K562 (cell line): ENCODE data around the gene IP6K1. TPM values are rescaled to one million over a fixed set of nuclear protein-coding genes. Genes with fewer than 3 reads are reported as not detected.

ENCODE experiments used
- ATAC-seq: fragments of 200-7000 bp; cut with Tn5 transposase; 3 replicates; pipeline ENCODE4 v1.9.1; 2020; ENCODE audit warnings: moderate library complexity
- BruUV-seq: library from RNA; stranded (reverse); fragments of 400-500 nt; replicated peaks from 2 replicates; lab custom pipeline; 2021; lab: Mats Ljungman, UMichigan
- CTCF ChIA-PET: fragments of 300-600 bp; formaldehyde crosslinking; extraction: SDS; loops from one replicate; lab custom pipeline; 2021; ENCODE audit warnings: low intra/inter-chr PET ratio; lab: Yijun Ruan, JAX
- POLR2A ChIA-PET: fragments of 300-600, 350-650 bp; sonication (Branson Sonifier 250); formaldehyde crosslinking; extraction: SDS; loops from one replicate; lab custom pipeline; 2021; ENCODE audit warnings: antibody characterized with exemption, inconsistent platforms; lab: Yijun Ruan, JAX
- DNase-seq, 4 experiments: peaks; one replicate each; pipeline versions ENCODE4 v3.0.0 to v3.0.0-alpha.2; 2011 to 2018; ENCODE audit warnings: low spot score in 3 of 4, mixed read lengths in 3 of 4; ENCODE audit errors: extremely low read depth in 1 of 4
- FAIRE-seq: peaks from 2 replicates; lab custom pipeline; 2011; peaks lifted over from hg19 to GRCh38; lab: Jason Lieb, UNC
- H2AFZ ChIP-seq: 2 replicates; pipeline ENCODE4 v1.6.0; 2011; ENCODE audit warnings: low read depth, low read length, control low read depth, inconsistent platforms
- H3K27ac ChIP-seq: fragments of 200-600 bp; 3 replicates; pipeline ENCODE4 v1.8.0; 2011; ENCODE audit warnings: low read depth, mild to moderate bottlenecking, control low read depth, inconsistent platforms, low read length, moderate library complexity, mixed read lengths; ENCODE audit errors: extremely low read depth
- H3K27me3 ChIP-seq, 2 experiments: fragments of 300-600 bp in 1 of 2; 2 replicates in 1 of 2; 3 replicates in 1 of 2; pipeline versions ENCODE4 v1.6.0 to v1.8.0; 2011; ENCODE audit warnings: inconsistent platforms in 2 of 2, low read length in 2 of 2, mild to moderate bottlenecking in 1 of 2, mixed read lengths in 1 of 2, moderate library complexity in 1 of 2; ENCODE audit not compliant: control insufficient read depth in 2 of 2, insufficient read depth in 2 of 2
- H3K36me3 ChIP-seq: fragments of 300-600 bp; 3 replicates; pipeline ENCODE4 v1.8.0; 2011; ENCODE audit warnings: mild to moderate bottlenecking, low read length, inconsistent platforms; ENCODE audit not compliant: control insufficient read depth, insufficient read depth
- H3K4me1 ChIP-seq, 2 experiments: fragments of 200-600 bp in 1 of 2; replicated peaks in 1 of 2; 2 replicates in 1 of 2; 3 replicates in 1 of 2; pipeline versions ENCODE4 v1.5.1 to v1.8.0; 2011; ENCODE audit warnings: inconsistent platforms in 2 of 2, low read length in 2 of 2, mild to moderate bottlenecking in 1 of 2, mixed read lengths in 1 of 2, moderate library complexity in 1 of 2; ENCODE audit not compliant: control insufficient read depth in 2 of 2, insufficient read depth in 2 of 2
- H3K4me2 ChIP-seq: 2 replicates; pipeline ENCODE4 v1.6.1; 2011; ENCODE audit warnings: low read length, control low read depth, inconsistent platforms, mixed read lengths; ENCODE audit not compliant: insufficient read depth
- H3K4me3 ChIP-seq: fragments of 200-600 bp; sonication (generic), shearing (Covaris generic); 2 replicates; pipeline ENCODE4 v1.5.1; 2016; ENCODE audit warnings: control low read depth, inconsistent platforms
- H3K79me2 ChIP-seq: fragments of 200-600 bp; 3 replicates; pipeline ENCODE4 v1.8.0; 2011; ENCODE audit warnings: low read length, inconsistent platforms; ENCODE audit not compliant: control insufficient read depth, insufficient read depth
- H3K9ac ChIP-seq, 2 experiments: 2 replicates each; pipeline versions ENCODE4 v1.6.0 to v1.6.1; 2011; ENCODE audit warnings: low read depth in 2 of 2, low read length in 2 of 2, control low read depth in 1 of 2, inconsistent platforms in 1 of 2, mild to moderate bottlenecking in 1 of 2, mixed read lengths in 1 of 2; ENCODE audit not compliant: insufficient read depth in 1 of 2
- H3K9me1 ChIP-seq: one replicate; pipeline ENCODE4 v1.6.0; 2011; ENCODE audit warnings: inconsistent platforms, mild to moderate bottlenecking, low read length, moderate library complexity; ENCODE audit not compliant: control insufficient read depth, insufficient read depth
- H3K9me3 ChIP-seq: replicated peaks from 2 replicates; pipeline ENCODE4 v1.5.1; 2011; ENCODE audit warnings: low read depth, low read length, inconsistent platforms; ENCODE audit not compliant: control insufficient read depth, insufficient read depth
- H4K20me1 ChIP-seq: replicated peaks from 2 replicates; pipeline ENCODE4 v1.6.1; 2011; ENCODE audit warnings: low read length, inconsistent platforms, mixed read lengths; ENCODE audit not compliant: control insufficient read depth, insufficient read depth
- BHLHE40 ChIP-seq: IDR thresholded peaks from 2 replicates; pipeline ENCODE4 v1.6.1; 2011; ENCODE audit warnings: low read length, improper control_type of control experiment
- DPF2 ChIP-seq: fragments of 450-650 bp; IDR thresholded peaks from 2 replicates; pipeline ENCODE4 v1.6.1; 2016
- HMBOX1 ChIP-seq: sonication (generic); IDR thresholded peaks from 2 replicates; pipeline ENCODE4 v1.6.1; 2016
- KLF1 ChIP-seq: fragments of 450-650 bp; IDR thresholded peaks from 2 replicates; pipeline ENCODE4 v1.6.1; 2016; ENCODE audit warnings: missing genetic modification characterization, missing compliant biosample characterization
- PYGO2 ChIP-seq: fragments of 450-650 bp; IDR thresholded peaks from 2 replicates; pipeline ENCODE4 v1.6.1; 2016; ENCODE audit warnings: mild to moderate bottlenecking, missing genetic modification characterization, moderate library complexity, missing compliant biosample characterization
- RFX7 ChIP-seq: fragments of 250-450 bp; sonication (Bioruptor Pico); IDR thresholded peaks from 2 replicates; pipeline ENCODE4 v1.5.1; 2021; ENCODE audit warnings: mild to moderate bottlenecking
- SMAD2 ChIP-seq: fragments of 150-350 bp; IDR thresholded peaks from 2 replicates; pipeline ENCODE4 v1.6.1; 2014; ENCODE audit warnings: low read depth, mild to moderate bottlenecking, low read length
- SMARCA5 ChIP-seq: fragments of 450-650 bp; IDR thresholded peaks from 2 replicates; pipeline ENCODE4 v1.6.1; 2016
- SMARCE1 ChIP-seq: fragments of 450-650 bp; IDR thresholded peaks from 2 replicates; pipeline ENCODE4 v1.7.1; 2016; ENCODE audit warnings: mild to moderate bottlenecking
- SNAPC5 ChIP-seq: fragments of 250-450 bp; sonication (Bioruptor Pico); IDR thresholded peaks from 2 replicates; pipeline ENCODE4 v1.8.0; 2021; ENCODE audit warnings: moderate library complexity, mild to moderate bottlenecking, inconsistent platforms
- SP1 ChIP-seq: sonication (generic); formaldehyde crosslinking; IDR thresholded peaks from 2 replicates; pipeline ENCODE4 v1.8.1; 2022; ENCODE audit warnings: mild to moderate bottlenecking, missing genetic modification reagents
- STAG1 ChIP-seq: sonication (generic); formaldehyde crosslinking; IDR thresholded peaks from 2 replicates; pipeline ENCODE4 v1.5.0; 2020; ENCODE audit warnings: missing genetic modification reagents, borderline replicate concordance
- SUPT5H ChIP-seq: fragments of 450-650 bp; IDR thresholded peaks from 2 replicates; pipeline ENCODE4 v1.6.1; 2016
- ZNF124 ChIP-seq: sonication (generic); formaldehyde crosslinking; IDR thresholded peaks from 2 replicates; pipeline ENCODE4 v1.8.1; 2022; ENCODE audit warnings: missing genetic modification reagents
- WGBS: fragments of 100-300 bp; shearing (Covaris generic); methylation state at CpG from one replicate; pipeline ENCODE4 v1.1.6; 2016; ENCODE audit warnings: low coverage, mixed read lengths; ENCODE audit not compliant: insufficient coverage; ENCODE audit errors: missing lambda C conversion rate; 5-methylcytosine and 5-hydroxymethylcytosine counted together
- in situ Hi-C: fragments of 300-500 bp; cut with MboI; formaldehyde crosslinking; loops from 4 replicates; pipeline ENCODE4 v1.15.0; 2018; ENCODE audit warnings: inconsistent platforms, mixed read lengths
- intact Hi-C: fragments of 100-400 bp; cut with micrococcal nuclease; formaldehyde crosslinking; loops from 2 replicates; pipeline ENCODE4 v1.14.2; 2022
- polyA plus RNA-seq, 8 experiments: library from polyadenylated mRNA; depleted of rRNA in 4 of 8; stranded (reverse) in 5 of 8; unstranded in 3 of 8; fragments of >200 nt; fragmentation: Nextera tagmentation in 2 of 8; fragmentation: Illumina TruSeq in 1 of 8; extraction: Ambion mirVana in 2 of 8; extraction: Trizol in 1 of 8; gene quantifications; 2 replicates each; pipeline versions ENCODE4 v1.2.1 to v1.2.3, GENCODE V29; 2011 to 2014; ENCODE audit warnings: inconsistent platforms in 1 of 8, missing spikeins in 1 of 8
- total RNA-seq, 7 experiments: library from RNA; depleted of rRNA in 6 of 7; stranded (reverse); fragments of >200 nt in 6 of 7; fragmentation: Illumina TruSeq in 2 of 7; extraction: Trizol in 2 of 7; gene quantifications; 2 replicates each; pipeline versions ENCODE4 v1.2.1 to v1.2.3, GENCODE V29; 2011 to 2021; ENCODE audit warnings: low replicate concordance in 1 of 7
- TF ChIP-seq, protein P1 (sequence below): sonication (generic); formaldehyde crosslinking; IDR thresholded peaks from 2 replicates; pipeline ENCODE4 v1.8.0; 2022; ENCODE audit warnings: mild to moderate bottlenecking, missing genetic modification reagents
- TF ChIP-seq, protein P2 (sequence below): fragments of 450-650 bp; IDR thresholded peaks from 2 replicates; pipeline ENCODE4 v1.6.1; 2016; ENCODE audit warnings: borderline replicate concordance
- TF ChIP-seq, protein P3 (sequence below): IDR thresholded peaks from 2 replicates; pipeline ENCODE4 v1.6.1; 2014; ENCODE audit warnings: antibody characterized with exemption
- TF ChIP-seq, protein P4 (sequence below): fragments of 450-650 bp; formaldehyde crosslinking; IDR thresholded peaks from 2 replicates; pipeline ENCODE4 v1.4.0; 2022; ENCODE audit warnings: mild to moderate bottlenecking, moderate library complexity

The IP6K1 gene
- total and polyA plus RNA-seq, 9 of the 15 experiments (the other 6 are each of a cell fraction or from before 2014, with no cell fraction given), result 0.46 to 29.2 (median 13.1) TPM

DNA sequence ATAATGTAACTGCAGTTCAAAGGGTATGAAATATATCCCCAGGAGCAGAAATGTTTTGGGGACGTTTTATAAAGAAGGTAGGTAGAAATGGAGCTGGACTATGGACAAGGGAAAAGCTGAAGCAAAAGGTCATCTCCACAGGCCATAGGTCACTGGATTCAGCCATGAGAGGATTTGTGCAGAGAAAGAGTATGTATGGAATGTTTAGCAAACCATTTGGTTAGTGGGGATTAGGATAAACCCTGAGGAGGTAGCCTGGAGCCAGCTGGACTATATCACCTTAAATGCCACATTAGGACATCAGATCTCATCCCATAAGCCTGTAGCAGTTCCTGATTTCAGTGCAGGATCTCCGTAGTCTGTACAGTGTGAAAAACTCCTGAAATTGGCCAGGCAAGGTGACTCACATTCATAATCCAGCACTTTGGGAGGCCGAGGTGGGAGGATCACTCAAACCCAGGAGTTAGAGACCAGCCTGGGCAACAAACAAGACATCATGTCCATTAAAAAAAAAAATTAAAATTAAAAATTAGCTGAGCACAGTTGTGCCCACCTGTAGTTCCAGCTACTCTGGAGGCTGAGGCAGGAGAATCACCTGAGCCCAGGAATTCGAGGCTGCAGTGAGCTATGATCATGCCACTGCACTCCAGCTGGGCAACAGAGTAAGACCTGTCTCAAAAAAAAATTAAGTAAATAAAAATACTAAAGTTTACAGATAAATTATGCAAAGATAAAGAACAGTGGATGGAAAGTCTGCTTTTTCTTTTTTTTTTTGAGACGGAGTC is 4.7 kb downstream of the IP6K1 start:
- Histone ChIP-seq H3K79me2 (peaks cover 77% of the 10 kb centered on the region), H3K4me1 (peaks cover 3 to 5% of the 10 kb centered on the region in 2 experiments; a peak in 4 of 5 replicates), H3K27ac (no peak overlapping the region)
- DNase-seq, result no peak
- intact Hi-C loops, result no loop called here
- TF ChIP-seq BHLHE40 (no peak), RFX7 (CRISPR knock-in tag) (no peak), HMBOX1 (no peak), SNAPC5 (no peak), SUPT5H (no peak), SMARCE1 (no peak), KLF1 (tag) (no peak), DPF2 (no peak), PYGO2 (tag) (no peak), SP1 (CRISPR knock-in tag) (no peak), SMARCA5 (no peak), STAG1 (CRISPR knock-in tag) (no peak), SMAD2 (no peak), ZNF124 (CRISPR knock-in tag) (no peak)
- TF ChIP-seq, protein P1, sequence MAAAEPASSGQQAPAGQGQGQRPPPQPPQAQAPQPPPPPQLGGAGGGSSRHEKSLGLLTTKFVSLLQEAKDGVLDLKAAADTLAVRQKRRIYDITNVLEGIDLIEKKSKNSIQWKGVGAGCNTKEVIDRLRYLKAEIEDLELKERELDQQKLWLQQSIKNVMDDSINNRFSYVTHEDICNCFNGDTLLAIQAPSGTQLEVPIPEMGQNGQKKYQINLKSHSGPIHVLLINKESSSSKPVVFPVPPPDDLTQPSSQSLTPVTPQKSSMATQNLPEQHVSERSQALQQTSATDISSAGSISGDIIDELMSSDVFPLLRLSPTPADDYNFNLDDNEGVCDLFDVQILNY, result no peak
- TF ChIP-seq, protein P2, sequence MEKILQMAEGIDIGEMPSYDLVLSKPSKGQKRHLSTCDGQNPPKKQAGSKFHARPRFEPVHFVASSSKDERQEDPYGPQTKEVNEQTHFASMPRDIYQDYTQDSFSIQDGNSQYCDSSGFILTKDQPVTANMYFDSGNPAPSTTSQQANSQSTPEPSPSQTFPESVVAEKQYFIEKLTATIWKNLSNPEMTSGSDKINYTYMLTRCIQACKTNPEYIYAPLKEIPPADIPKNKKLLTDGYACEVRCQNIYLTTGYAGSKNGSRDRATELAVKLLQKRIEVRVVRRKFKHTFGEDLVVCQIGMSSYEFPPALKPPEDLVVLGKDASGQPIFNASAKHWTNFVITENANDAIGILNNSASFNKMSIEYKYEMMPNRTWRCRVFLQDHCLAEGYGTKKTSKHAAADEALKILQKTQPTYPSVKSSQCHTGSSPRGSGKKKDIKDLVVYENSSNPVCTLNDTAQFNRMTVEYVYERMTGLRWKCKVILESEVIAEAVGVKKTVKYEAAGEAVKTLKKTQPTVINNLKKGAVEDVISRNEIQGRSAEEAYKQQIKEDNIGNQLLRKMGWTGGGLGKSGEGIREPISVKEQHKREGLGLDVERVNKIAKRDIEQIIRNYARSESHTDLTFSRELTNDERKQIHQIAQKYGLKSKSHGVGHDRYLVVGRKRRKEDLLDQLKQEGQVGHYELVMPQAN, result no peak
- TF ChIP-seq, protein P3, sequence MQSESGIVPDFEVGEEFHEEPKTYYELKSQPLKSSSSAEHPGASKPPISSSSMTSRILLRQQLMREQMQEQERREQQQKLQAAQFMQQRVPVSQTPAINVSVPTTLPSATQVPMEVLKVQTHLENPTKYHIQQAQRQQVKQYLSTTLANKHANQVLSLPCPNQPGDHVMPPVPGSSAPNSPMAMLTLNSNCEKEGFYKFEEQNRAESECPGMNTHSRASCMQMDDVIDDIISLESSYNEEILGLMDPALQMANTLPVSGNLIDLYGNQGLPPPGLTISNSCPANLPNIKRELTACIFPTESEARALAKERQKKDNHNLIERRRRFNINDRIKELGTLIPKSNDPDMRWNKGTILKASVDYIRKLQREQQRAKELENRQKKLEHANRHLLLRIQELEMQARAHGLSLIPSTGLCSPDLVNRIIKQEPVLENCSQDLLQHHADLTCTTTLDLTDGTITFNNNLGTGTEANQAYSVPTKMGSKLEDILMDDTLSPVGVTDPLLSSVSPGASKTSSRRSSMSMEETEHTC, result no peak
- TF ChIP-seq, protein P4, sequence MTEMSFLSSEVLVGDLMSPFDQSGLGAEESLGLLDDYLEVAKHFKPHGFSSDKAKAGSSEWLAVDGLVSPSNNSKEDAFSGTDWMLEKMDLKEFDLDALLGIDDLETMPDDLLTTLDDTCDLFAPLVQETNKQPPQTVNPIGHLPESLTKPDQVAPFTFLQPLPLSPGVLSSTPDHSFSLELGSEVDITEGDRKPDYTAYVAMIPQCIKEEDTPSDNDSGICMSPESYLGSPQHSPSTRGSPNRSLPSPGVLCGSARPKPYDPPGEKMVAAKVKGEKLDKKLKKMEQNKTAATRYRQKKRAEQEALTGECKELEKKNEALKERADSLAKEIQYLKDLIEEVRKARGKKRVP, result no peak
- TF ChIP-seq, all 486 proteins: peak for 0
- no peak overlapping the region for H3K4me3 ChIP-seq
- FAIRE-seq (no peak), ATAC-seq (no peak)
- ChIA-PET CTCF (no interaction called here), POLR2A (interaction anchor here (0.6 kb wide), 1 partner anchor 11 kb away, joined by 3 read pairs; no protein-coding TSS in a partner anchor)
- 91% methylated on average over 4 of the region's 5 CpGs for WGBS
- in situ Hi-C loops, result no loop called here
- no peaks in the 10 kb centered on the region for H3K9me3 ChIP-seq
- no TSS peak for BruUV-seq
- H2AFZ ChIP-seq, result no peak overlapping the region
- H3K27me3 ChIP-seq, result no peaks in the 10 kb centered on the region
- no peaks in the 10 kb centered on the region for H3K9me1 ChIP-seq
- no peak overlapping the region for H3K9ac ChIP-seq
- H3K4me2 ChIP-seq, result no peak overlapping the region
- peaks cover 48% of the 10 kb centered on the region; the same call in 2 of the 3 replicates for H3K36me3 ChIP-seq
- H4K20me1 ChIP-seq, result 0 out of 2 replicates have a peak, but pooled peaks cover 3% of the 10 kb centered on the region
